ENCODE results near the gene C2CD3.

DNA sequence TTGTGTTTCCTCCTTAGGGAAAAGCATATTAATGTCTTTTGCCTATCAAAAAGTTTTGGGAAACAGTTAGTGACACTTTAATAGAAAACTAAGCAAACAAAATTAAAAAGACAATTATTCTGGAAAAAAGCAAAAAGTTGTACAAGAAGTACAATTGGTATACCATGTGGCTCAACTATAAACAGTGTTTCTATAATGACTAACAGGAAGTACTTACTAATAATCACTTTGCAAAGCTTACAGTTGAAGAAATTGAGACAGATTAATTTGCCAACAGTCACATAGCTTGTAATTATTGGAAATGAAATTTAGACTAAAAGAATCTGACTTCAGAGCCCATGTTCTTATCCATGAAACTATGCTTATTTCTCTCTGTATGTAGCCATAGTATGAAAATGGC is 25.0 kb upstream of the C2CD3 start:
- TF ChIP-seq, protein P1, sequence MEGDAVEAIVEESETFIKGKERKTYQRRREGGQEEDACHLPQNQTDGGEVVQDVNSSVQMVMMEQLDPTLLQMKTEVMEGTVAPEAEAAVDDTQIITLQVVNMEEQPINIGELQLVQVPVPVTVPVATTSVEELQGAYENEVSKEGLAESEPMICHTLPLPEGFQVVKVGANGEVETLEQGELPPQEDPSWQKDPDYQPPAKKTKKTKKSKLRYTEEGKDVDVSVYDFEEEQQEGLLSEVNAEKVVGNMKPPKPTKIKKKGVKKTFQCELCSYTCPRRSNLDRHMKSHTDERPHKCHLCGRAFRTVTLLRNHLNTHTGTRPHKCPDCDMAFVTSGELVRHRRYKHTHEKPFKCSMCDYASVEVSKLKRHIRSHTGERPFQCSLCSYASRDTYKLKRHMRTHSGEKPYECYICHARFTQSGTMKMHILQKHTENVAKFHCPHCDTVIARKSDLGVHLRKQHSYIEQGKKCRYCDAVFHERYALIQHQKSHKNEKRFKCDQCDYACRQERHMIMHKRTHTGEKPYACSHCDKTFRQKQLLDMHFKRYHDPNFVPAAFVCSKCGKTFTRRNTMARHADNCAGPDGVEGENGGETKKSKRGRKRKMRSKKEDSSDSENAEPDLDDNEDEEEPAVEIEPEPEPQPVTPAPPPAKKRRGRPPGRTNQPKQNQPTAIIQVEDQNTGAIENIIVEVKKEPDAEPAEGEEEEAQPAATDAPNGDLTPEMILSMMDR (IDR thresholded peaks at IDR 0.05) = no peak
- TF ChIP-seq POLR2A (IDR thresholded peaks at IDR 0.05) = no peak

All from body of pancreas (tissue), 4 donors.